ENCODE measurements around the gene TMEM131.
"Not testable (repeated sequence)": the region's sequence is repeated elsewhere in the genome, so short reads cannot be mapped to it uniquely, and the experiment has no call there.

Gene TMEM131

GRCh38 chr2:97716695-97717612, 278.8 kb downstream of the TMEM131 start:
- DNase-seq: no peak

DNA sequence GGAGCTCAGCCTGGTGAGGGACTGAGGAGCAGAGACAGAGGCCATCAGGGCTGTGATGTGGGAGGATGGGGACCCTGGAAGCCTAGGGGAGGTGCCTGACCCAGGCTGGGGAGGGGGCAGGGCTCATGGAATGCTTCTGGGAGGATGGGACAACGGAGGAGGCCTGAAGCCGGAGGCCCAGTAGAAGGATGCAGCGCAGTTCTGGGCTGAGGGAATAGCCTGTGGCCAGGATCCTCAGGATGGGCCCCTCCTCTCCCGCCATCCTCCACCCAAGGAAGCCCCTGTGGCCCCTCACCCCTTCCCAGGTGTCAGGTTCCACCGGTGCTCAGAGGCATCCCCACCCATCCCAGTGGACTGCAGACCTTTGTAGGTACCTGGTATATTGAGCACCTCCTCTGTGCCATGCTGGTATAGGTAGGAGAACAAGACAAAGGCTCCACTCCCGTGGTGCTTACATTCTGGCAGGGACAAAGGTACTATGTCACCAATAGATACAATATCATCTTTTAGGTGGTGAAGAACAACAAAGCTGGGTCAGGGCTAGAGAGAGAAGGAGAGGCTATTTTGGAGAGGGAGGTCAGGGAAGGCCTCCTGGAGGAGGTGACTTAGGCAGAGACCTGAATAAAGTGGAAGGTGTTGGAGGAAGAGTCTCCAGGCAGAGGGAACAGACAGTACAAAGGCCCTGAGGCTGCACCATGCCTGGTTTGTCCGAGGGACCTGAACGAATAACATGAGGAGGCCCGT, 279.6 kb downstream of the TMEM131 start:
- no peak for DNase-seq

DNA sequence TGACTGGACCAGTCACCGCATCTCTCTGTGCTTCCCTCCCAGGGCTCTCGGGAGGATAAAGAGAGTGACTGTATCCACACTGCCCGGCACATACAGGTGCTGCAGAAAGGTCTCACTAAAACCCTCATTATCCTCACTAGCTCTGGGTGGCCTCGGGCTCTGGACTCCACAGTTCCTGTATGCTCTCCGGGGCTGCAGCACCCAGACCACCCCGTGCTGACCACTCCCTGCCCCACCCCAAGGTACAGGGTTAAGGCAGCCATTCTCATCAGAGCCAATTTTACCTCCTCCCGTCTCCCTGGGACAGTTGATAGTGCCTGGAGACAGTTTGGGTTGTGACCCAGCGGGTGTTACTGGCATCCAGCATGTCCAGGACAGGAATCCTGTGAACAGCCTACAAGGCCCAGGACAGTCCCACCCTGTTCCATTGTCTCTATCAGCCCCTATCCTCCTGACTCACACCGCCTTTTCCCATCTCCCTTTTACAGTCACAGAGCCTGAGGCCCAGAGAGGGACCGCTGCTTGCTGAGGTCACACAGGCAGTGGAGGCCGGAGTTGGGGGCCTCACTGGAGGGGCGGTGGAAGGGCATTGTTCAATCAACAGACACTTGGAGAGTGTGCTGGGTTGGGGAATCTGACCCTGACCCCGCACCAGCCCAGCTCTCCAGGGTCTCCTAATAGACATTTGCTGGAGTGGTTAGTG, 280.6 kb downstream of the TMEM131 start:
- DNase-seq: no peak

GRCh38 chr2:97714084-97714949, 281.4 kb downstream of the TMEM131 start:
- no peak for DNase-seq

DNA sequence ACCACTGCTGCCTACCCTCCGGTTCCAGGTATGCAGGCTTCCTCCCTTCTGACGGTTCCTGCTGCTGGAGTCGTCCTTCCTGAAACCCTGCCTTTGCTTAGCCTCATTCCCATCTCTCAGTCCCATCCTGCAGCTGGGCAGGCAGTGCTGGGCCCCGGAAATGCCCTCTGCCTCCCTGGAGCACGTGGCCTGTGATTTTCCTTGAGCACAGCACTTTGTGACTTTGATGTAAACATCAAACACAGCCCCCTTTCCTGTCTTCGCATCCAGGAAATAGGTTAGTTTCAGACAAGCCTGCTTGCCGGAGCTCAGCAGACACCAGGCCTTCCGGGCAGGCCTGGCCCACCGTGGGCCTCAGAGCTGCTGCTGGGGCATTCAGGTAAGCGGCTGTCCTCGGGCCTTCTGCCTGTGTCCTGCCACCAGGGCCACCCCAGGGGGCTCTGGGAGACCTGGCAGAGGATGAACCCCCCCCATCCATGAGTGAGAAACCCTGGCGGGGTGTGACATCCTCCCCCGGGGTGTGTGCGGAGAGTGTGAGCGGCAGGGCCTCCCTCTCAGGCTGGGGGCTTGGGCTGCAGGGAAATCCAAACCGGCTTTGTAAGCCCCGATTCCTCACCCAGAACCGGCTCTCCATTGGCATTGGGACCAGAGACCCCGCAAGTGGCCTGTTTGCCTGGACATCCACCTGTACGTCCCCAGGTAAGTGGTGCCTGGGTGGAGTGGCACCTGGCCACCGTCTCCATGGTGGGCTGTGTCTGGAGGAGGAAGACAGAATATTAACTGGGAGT, 282.3 kb downstream of the TMEM131 start, which contains the start of gene ZAP70:
ZAP70 (plus strand) TSS at position 281 of the 788 bp plus-strand sequence. CDS start 10,461 bp downstream, outside the sequence.
- DNase-seq: no peak

- DNase-seq: no peak
Measured at GRCh38 chr2:97712693-97713295, 283.0 kb downstream of the TMEM131 start.

DNA sequence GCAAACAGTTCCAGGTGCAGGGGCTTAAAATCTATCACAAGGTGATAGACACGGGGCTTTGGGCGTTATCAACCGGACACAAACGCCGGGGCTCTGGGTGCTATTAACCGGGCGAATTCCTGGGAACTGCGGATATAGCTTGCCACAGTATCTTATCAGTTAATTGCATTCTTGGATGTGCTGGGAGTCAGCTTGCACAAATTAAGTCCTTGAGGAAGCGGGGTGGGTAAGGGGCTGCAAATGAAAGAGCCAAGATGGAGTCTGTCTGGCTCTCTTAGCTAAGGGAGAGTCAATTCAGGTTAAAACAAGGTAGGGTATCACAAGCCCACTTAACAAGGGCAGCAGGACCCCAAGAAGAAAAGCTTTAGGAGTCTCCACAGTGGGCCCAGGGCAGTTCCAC, 283.6 kb downstream of the TMEM131 start:
- DNase-seq: not testable (repeated sequence)

DNA sequence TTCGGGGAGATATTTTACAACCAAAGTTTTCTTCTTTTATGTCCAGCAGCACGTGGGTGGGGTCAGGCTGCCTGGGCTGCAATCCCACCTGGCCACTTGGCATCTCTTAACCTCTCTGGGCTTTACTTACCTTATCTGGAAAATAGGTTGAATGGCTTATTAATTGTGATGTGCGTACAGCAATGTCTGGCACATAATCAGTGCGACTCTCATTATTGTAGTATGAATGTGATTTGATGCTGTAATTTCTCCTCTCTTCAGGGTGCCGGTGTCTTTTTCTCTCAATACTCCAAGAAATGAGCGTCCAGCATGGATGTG, 284.4 kb downstream of the TMEM131 start:
- DNase-seq: no peak

- no peak for DNase-seq
Measured at GRCh38 chr2:97708608-97709007, 287.1 kb downstream of the TMEM131 start.

DNA sequence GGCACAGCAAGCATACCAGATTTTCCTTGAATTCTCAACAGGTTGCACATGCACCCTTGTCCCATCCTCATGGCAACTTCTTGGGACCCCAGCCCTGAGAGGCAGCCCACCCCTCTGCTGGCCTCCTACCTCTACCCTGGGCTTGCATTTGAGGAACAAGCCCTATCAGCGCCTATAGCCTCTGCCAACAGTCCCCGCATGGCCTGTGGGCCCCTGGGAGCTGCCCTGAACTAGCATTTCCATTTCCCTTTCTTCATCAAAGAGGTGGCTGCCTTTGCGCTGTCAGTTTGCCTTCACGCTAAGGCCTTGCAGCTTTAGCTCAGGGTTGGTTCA, 287.7 kb downstream of the TMEM131 start:
- DNase-seq: no peak

- DNase-seq: no peak
Measured at GRCh38 chr2:97707362-97708047, 288.2 kb downstream of the TMEM131 start.

DNA sequence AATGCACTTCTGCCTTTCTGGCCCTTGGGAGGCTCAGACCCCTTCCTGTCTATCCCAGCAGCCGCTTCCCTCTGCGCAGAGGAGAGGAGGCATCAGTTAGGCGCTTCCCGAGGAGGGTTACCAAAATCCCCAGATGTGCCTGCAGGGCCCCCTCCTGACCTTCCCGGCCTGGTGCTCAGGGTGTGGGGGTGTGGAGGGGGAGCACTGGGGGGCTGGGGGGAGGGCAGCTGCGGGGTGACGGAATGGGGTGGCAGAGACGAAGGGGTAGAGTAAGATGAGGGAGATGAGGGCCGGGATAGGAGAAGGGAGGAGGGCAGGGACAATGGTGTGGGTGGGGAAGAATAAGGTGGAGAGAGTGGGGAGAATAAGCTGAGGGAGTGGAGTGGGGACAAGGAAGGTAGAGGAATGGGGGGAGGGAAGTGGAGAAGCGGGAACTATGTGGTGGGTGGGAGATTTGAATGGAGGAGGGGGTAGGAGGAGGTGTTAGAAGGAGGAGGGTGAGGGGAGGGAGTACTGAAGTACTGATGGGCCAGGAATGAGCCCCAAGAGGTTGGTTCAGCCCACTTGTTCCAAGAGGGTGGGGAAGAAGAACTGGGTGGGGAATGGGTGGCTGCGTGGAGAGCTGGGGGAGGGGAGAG, 288.9 kb downstream of the TMEM131 start:
- DNase-seq: no peak

All from NCI-H187 treated with DMSO at 0.1 percent for 48 hours (cell line).